ENCODE results near the gene C4orf36.

GRCh38 chr4:86934147-86934770 is 42.0 kb upstream of the C4orf36 start:
- TF ChIP-seq CTCF (conservative IDR thresholded peaks at IDR 0.05), result no peak
- no peak for TF ChIP-seq ZFX (IDR thresholded peaks at IDR 0.05)
